WERI-Rb-1 (cell line): ENCODE data around the gene CTNS.

Source experiments
- DNase-seq: peaks from one replicate; pipeline ENCODE4 v3.0.0-alpha.2; 2020
- H3K27ac ChIP-seq: fragments of 250-450 bp; sonication (Bioruptor Pico); 2 replicates; pipeline ENCODE4 v1.5.1; 2020; ENCODE audit warnings: mild to moderate bottlenecking, moderate library complexity
- H3K27me3 ChIP-seq: fragments of 250-450 bp; sonication (Bioruptor Pico); 2 replicates; pipeline ENCODE4 v1.5.1; 2021; ENCODE audit warnings: mild to moderate bottlenecking, low read depth, moderate library complexity; ENCODE audit not compliant: insufficient read depth, severe bottlenecking
- H3K36me3 ChIP-seq: fragments of 250-450 bp; sonication (Bioruptor Pico); 2 replicates; pipeline ENCODE4 v1.5.1; 2020; ENCODE audit warnings: mild to moderate bottlenecking, moderate library complexity
- H3K4me3 ChIP-seq: 2 replicates; pipeline ENCODE4 v1.5.1; 2011; ENCODE audit warnings: low read depth, mild to moderate bottlenecking, control low read depth, low read length
- H3K9me3 ChIP-seq: fragments of 250-450 bp; sonication (Bioruptor Pico); 2 replicates; pipeline ENCODE4 v1.5.1; 2021; ENCODE audit warnings: mild to moderate bottlenecking, moderate library complexity; ENCODE audit not compliant: severe bottlenecking
- CTCF ChIP-seq: IDR thresholded peaks from 2 replicates; pipeline ENCODE4 v1.5.1; 2011; ENCODE audit warnings: low read depth, mild to moderate bottlenecking, control low read depth, inconsistent platforms, low read length

CTNS gene

GRCh38 chr17:3636154-3636907 is at the start of gene CTNS, which contains the start of gene SHPK:
CTNS (plus strand) TSS chr17:3636760; CDS start chr17:3640207, 3,447 bp downstream.
SHPK (minus strand) TSS chr17:3636250; CDS start chr17:3636219, 31 bp downstream.
- H3K27ac ChIP-seq: peak within 1 kb of the TSS; percentile 99

GRCh38 chr17:3589784-3590183 is 46.8 kb upstream of the CTNS start:
- H3K4me3 ChIP-seq: no peak overlapping the region
- TF ChIP-seq CTCF: no peak
- no peaks in the 10 kb centered on the region for H3K27me3 ChIP-seq
- H3K27ac ChIP-seq: no peak overlapping the region
- peaks cover 37% of the 10 kb centered on the region for H3K36me3 ChIP-seq
- no peak for DNase-seq
- H3K9me3 ChIP-seq: no peaks in the 10 kb centered on the region

More at GRCh38 chr17:3636154-3636907, at the start of gene CTNS, which contains the start of gene SHPK:
- peak; percentile 97 for DNase-seq
- peaks cover 33% of the 10 kb centered on the region for H3K36me3 ChIP-seq
- H3K9me3 ChIP-seq: no peaks in the 10 kb centered on the region
- no peaks in the 10 kb centered on the region for H3K27me3 ChIP-seq
- peak within 1 kb of the TSS; percentile 85 for H3K4me3 ChIP-seq
- no peak for TF ChIP-seq CTCF

- no peaks in the 10 kb centered on the region for H3K27me3 ChIP-seq
- peaks cover 35% of the 10 kb centered on the region for H3K36me3 ChIP-seq
- no peak for DNase-seq
- H3K4me3 ChIP-seq: no peak overlapping the region
- no peaks in the 10 kb centered on the region for H3K9me3 ChIP-seq
- TF ChIP-seq CTCF: no peak
- no peak overlapping the region for H3K27ac ChIP-seq
Observed at GRCh38 chr17:3590231-3590630, 46.3 kb upstream of the CTNS start.

- Histone ChIP-seq H3K36me3 (peaks cover 32% of the 10 kb centered on the region), H3K27ac (no peak overlapping the region), H3K27me3 (no peaks in the 10 kb centered on the region), H3K9me3 (no peaks in the 10 kb centered on the region), H3K4me3 (no peak overlapping the region)
- TF ChIP-seq CTCF: no peak
- no peak for DNase-seq
Observed at GRCh38 chr17:3590768-3591167, 45.8 kb upstream of the CTNS start.

GRCh38 chr17:3592216-3592860 is 44.2 kb upstream of the CTNS start:
- H3K36me3 ChIP-seq: peaks cover 21% of the 10 kb centered on the region
- H3K27me3 ChIP-seq: no peaks in the 10 kb centered on the region
- no peak overlapping the region for H3K27ac ChIP-seq
- DNase-seq: no peak
- no peak for TF ChIP-seq CTCF
- no peaks in the 10 kb centered on the region for H3K9me3 ChIP-seq
- H3K4me3 ChIP-seq: no peak overlapping the region
